ENCODE results near the gene LRRC8C.

DNA sequence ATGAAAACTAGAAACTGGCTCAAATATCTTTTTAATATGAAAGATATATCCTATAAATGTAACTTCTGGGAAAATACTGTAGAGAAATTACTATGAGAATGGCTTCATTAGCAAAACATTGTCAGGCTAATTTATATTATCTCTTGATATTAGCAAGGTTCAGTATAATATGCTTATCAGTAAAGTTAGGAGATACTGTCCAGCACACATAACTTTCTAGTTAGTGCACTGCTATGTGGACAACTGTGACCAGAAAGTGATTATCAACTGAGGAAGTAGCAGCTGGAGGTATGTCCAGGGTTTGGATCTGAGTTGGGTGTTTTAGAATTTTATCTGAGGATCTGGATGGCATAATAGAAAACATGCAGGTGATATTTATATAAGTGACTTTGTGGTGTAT lies 7.5 kb downstream of the LRRC8C start:
- TF ChIP-seq EZH2 (IDR thresholded peaks at IDR 0.05; ENCODE audit: insufficient read depth, poor library complexity, severe bottlenecking) (no peak), EZH2phosphoT487 (IDR thresholded peaks at IDR 0.05; ENCODE audit: insufficient read depth, low read depth) (no peak)
